ENCODE data around the gene WDR73.

GRCh38 chr15:84697236-84697990 lies 43.3 kb upstream of the WDR73 start:
- TF ChIP-seq CTCF (conservative IDR thresholded peaks at IDR 0.05; ENCODE audit: low read depth, low read length) (no peak), EZH2phosphoT487 (IDR thresholded peaks at IDR 0.05; ENCODE audit: borderline replicate concordance, low read length) (no peak)

Data from PC-3 (cell line).